Hepatocyte (in vitro differentiated cells): ENCODE data around the gene FOXF2. TPM values are rescaled to one million over a fixed set of nuclear protein-coding genes. Genes with fewer than 3 reads are reported as not detected.
A peak's percentile ranks its signal among the peaks of the same experiment; 100 is the strongest.

Experiments used
- DNase-seq: peaks from one replicate; pipeline ENCODE4 v3.0.0-alpha.2; 2016; ENCODE audit warnings: low spot score
- H2AFZ ChIP-seq: fragments of 200-600 bp; sonication (generic); 2 replicates; pipeline ENCODE4 v1.6.0; 2016; ENCODE audit warnings: antibody characterized with exemption, mild to moderate bottlenecking
- H3K27ac ChIP-seq: fragments of 200-600 bp; sonication (generic); 2 replicates; pipeline ENCODE4 v1.5.1; 2016; ENCODE audit warnings: mild to moderate bottlenecking
- H3K27me3 ChIP-seq: fragments of 200-600 bp; sonication (generic); 2 replicates; pipeline ENCODE4 v1.6.1; 2016
- H3K36me3 ChIP-seq: fragments of 200-600 bp; sonication (generic); replicated peaks from 2 replicates; pipeline ENCODE4 v1.5.1; 2016; ENCODE audit warnings: low read depth; ENCODE audit not compliant: insufficient read depth
- H3K4me1 ChIP-seq: fragments of 200-600 bp; sonication (generic); 2 replicates; pipeline ENCODE4 v1.5.1; 2016; ENCODE audit warnings: mild to moderate bottlenecking, moderate library complexity; ENCODE audit not compliant: insufficient read depth
- H3K4me2 ChIP-seq: fragments of 200-600 bp; sonication (generic); 2 replicates; pipeline ENCODE4 v1.6.0; 2016
- H3K4me3 ChIP-seq: fragments of 200-600 bp; sonication (generic); 2 replicates; pipeline ENCODE4 v1.5.1; 2016; ENCODE audit warnings: mild to moderate bottlenecking
- H3K79me2 ChIP-seq: fragments of 200-600 bp; sonication (generic); 2 replicates; pipeline ENCODE4 v1.6.0; 2017; ENCODE audit warnings: mild to moderate bottlenecking
- H3K9me2 ChIP-seq: fragments of 200-600 bp; sonication (generic); replicated peaks from 2 replicates; pipeline ENCODE4 v1.6.0; 2017; ENCODE audit warnings: mild to moderate bottlenecking; ENCODE audit not compliant: insufficient read depth
- H3K9me3 ChIP-seq: fragments of 200-600 bp; sonication (generic); 2 replicates; pipeline ENCODE4 v1.5.1; 2016; ENCODE audit warnings: low read depth, mild to moderate bottlenecking
- H4K20me1 ChIP-seq: fragments of 200-600 bp; sonication (generic); 2 replicates; pipeline ENCODE4 v1.6.0; 2016; ENCODE audit warnings: mild to moderate bottlenecking; ENCODE audit not compliant: insufficient read depth, poor library complexity, severe bottlenecking
- CTCF ChIP-seq: fragments of 200-600 bp; sonication (generic); IDR thresholded peaks from 2 replicates; pipeline ENCODE4 v1.5.1; 2016; ENCODE audit warnings: antibody characterized with exemption, mild to moderate bottlenecking; ENCODE audit not compliant: poor library complexity
- EZH2 ChIP-seq: fragments of 200-600 bp; sonication (generic); IDR thresholded peaks from 2 replicates; pipeline ENCODE4 v1.6.1; 2016; ENCODE audit warnings: antibody characterized with exemption, mild to moderate bottlenecking, borderline replicate concordance
- EZH2phosphoT487 ChIP-seq: fragments of 200-600 bp; sonication (generic); IDR thresholded peaks from one replicate; pipeline ENCODE4 v1.6.1; 2018; ENCODE audit warnings: antibody characterized with exemption, mild to moderate bottlenecking, low read depth, moderate library complexity; ENCODE audit not compliant: unreplicated experiment, severe bottlenecking
- WGBS: methylation state at CpG from one replicate; pipeline ENCODE4 v1.1.6; 2016; ENCODE audit warnings: low lambda C conversion rate; ENCODE audit errors: missing lambda C conversion rate; 5-methylcytosine and 5-hydroxymethylcytosine counted together
- polyA plus RNA-seq: library from polyadenylated mRNA; unstranded; fragments of >200 nt; fragmentation: Nextera tagmentation; extraction: Ambion mirVana; gene quantifications from 2 replicates; pipeline ENCODE4 v1.2.1, GENCODE V29; 2016
- total RNA-seq: library from RNA; depleted of rRNA; stranded (reverse); fragments of >200 nt; gene quantifications from 2 replicates; pipeline ENCODE4 v1.2.3, GENCODE V29; 2014

The FOXF2 gene
- total and polyA plus RNA-seq, 2 experiments from 2014 or later, result 28.0 to 31.5 TPM

GRCh38 chr6:1390946-1391799, 1.8 kb downstream of the FOXF2 start:
- Histone ChIP-seq H3K79me2 (peaks cover 68% of the 10 kb centered on the region), H3K9me3 (no peaks in the 10 kb centered on the region), H3K4me2 (peak overlapping the region; percentile 86), H3K4me1 (no peaks in the 10 kb centered on the region), H3K4me3 (peak overlapping the region; percentile 77), H3K27ac (peak overlapping the region; percentile 94), H4K20me1 (peaks cover 19% of the 10 kb centered on the region), H3K9me2 (no peaks in the 10 kb centered on the region), H3K36me3 (no peaks in the 10 kb centered on the region), H2AFZ (no peak overlapping the region), H3K27me3 (peaks cover 89% of the 10 kb centered on the region)
- WGBS, result 5% methylated on average over 29 of the region's 30 CpGs
- TF ChIP-seq CTCF, result no peak
- DNase-seq, result no peak

DNA sequence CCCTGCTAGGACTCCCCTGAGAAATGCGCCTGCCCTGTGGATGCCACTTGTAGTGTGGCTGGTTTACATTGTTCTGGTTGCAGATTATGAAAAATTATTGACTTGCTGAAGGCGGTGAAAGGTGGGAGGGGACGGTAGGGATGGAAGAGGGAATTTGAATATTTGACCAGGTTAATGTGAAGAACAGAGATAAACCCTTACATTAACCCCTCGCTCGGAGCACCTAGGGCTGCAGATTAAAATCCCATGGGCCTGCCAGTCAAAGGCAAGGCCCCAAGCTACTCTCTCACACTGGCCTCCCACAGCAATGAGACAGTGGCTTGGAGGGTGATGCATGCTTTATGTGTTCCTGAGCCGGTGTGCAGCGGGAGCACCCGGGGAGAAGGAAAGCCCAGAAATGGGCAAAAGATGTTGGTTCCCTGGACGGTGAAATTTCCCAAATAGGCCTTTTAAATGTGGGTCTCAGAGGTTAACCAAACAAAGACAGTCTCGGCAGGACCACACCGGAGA, 2.5 kb downstream of the FOXF2 start:
- Histone ChIP-seq H3K9me3 (no peaks in the 10 kb centered on the region), H3K9me2 (no peaks in the 10 kb centered on the region), H3K27ac (peak overlapping the region; percentile 94), H3K4me1 (no peaks in the 10 kb centered on the region), H3K4me3 (peak overlapping the region; percentile 77), H3K36me3 (no peaks in the 10 kb centered on the region), H3K4me2 (peak overlapping the region; percentile 86), H4K20me1 (peaks cover 19% of the 10 kb centered on the region), H3K27me3 (peaks cover 87% of the 10 kb centered on the region), H3K79me2 (peaks cover 64% of the 10 kb centered on the region), H2AFZ (no peak overlapping the region)
- 19% methylated on average over 11 of the region's 11 CpGs for WGBS
- TF ChIP-seq EZH2, result no peak
- no peak for TF ChIP-seq EZH2phosphoT487
- no peak for TF ChIP-seq CTCF
- DNase-seq, result no peak

GRCh38 chr6:1392813-1393640, 3.7 kb downstream of the FOXF2 start:
- H4K20me1 ChIP-seq, result peaks cover 19% of the 10 kb centered on the region
- peaks cover 84% of the 10 kb centered on the region for H3K27me3 ChIP-seq
- no peaks in the 10 kb centered on the region for H3K9me2 ChIP-seq
- H3K9me3 ChIP-seq, result no peaks in the 10 kb centered on the region
- H2AFZ ChIP-seq, result no peak overlapping the region
- peak overlapping the region; percentile 94 for H3K27ac ChIP-seq
- DNase-seq, result no peak
- peak overlapping the region; percentile 77 for H3K4me3 ChIP-seq
- H3K4me1 ChIP-seq, result no peaks in the 10 kb centered on the region
- WGBS, result 5% methylated on average over 61 of the region's 74 CpGs
- TF ChIP-seq EZH2phosphoT487 (peak; percentile 60), CTCF (no peak), EZH2 (peak; percentile 91)
- peaks cover 66% of the 10 kb centered on the region for H3K79me2 ChIP-seq
- no peaks in the 10 kb centered on the region for H3K36me3 ChIP-seq
- H3K4me2 ChIP-seq, result peak overlapping the region; percentile 86
